KMS-11 (cell line): ENCODE measurements around the gene FRAS1.

Source experiments
- H2AFZ ChIP-seq: fragments of 200-600 bp; sonication (generic); 2 replicates; pipeline ENCODE4 v1.6.1; 2016; ENCODE audit warnings: antibody characterized with exemption, mixed run types, low read depth
- H3K27ac ChIP-seq: fragments of 200-600 bp; sonication (generic); 2 replicates; pipeline ENCODE4 v1.6.1; 2016; ENCODE audit warnings: mild to moderate bottlenecking, mixed run types
- H3K27me3 ChIP-seq: fragments of 200-600 bp; sonication (generic); 2 replicates; pipeline ENCODE4 v1.6.1; 2017; ENCODE audit warnings: mild to moderate bottlenecking, low read depth, mixed run types, moderate library complexity; ENCODE audit not compliant: insufficient read depth
- H3K36me3 ChIP-seq: fragments of 200-600 bp; sonication (generic); 2 replicates; pipeline ENCODE4 v1.6.1; 2017; ENCODE audit warnings: mild to moderate bottlenecking, mixed run types; ENCODE audit not compliant: insufficient read depth
- H3K4me1 ChIP-seq: fragments of 200-600 bp; sonication (generic); 2 replicates; pipeline ENCODE4 v1.6.1; 2016; ENCODE audit warnings: mild to moderate bottlenecking, low read depth, mixed run types; ENCODE audit not compliant: poor library complexity, severe bottlenecking
- H3K4me2 ChIP-seq: fragments of 200-600 bp; sonication (generic); 2 replicates; pipeline ENCODE4 v1.7.0; 2016; ENCODE audit warnings: mild to moderate bottlenecking, mixed run types
- H3K4me3 ChIP-seq: fragments of 200-600 bp; sonication (generic); IDR thresholded peaks from 2 replicates; pipeline ENCODE4 v1.6.1; 2017; ENCODE audit warnings: low read depth, low read length, mixed read lengths; ENCODE audit not compliant: insufficient read depth
- H3K79me2 ChIP-seq: fragments of 200-600 bp; sonication (generic); 2 replicates; pipeline ENCODE4 v1.6.1; 2016; ENCODE audit warnings: low read depth, mixed run types; ENCODE audit not compliant: insufficient read depth
- H3K9ac ChIP-seq: fragments of 200-600 bp; sonication (generic); 2 replicates; pipeline ENCODE4 v1.6.1; 2016; ENCODE audit warnings: mild to moderate bottlenecking, mixed run types
- H4K20me1 ChIP-seq: fragments of 200-600 bp; sonication (generic); 2 replicates; pipeline ENCODE4 v1.6.1; 2016; ENCODE audit warnings: mild to moderate bottlenecking, mixed run types; ENCODE audit not compliant: insufficient read depth
- TF ChIP-seq, protein P1 (sequence below): fragments of 200-600 bp; sonication (generic); conservative IDR thresholded peaks from 2 replicates; pipeline ENCODE4 v1.6.1; 2017; ENCODE audit warnings: low read depth, mild to moderate bottlenecking, antibody characterized with exemption, low read length, moderate library complexity, mixed read lengths

The FRAS1 gene

DNA sequence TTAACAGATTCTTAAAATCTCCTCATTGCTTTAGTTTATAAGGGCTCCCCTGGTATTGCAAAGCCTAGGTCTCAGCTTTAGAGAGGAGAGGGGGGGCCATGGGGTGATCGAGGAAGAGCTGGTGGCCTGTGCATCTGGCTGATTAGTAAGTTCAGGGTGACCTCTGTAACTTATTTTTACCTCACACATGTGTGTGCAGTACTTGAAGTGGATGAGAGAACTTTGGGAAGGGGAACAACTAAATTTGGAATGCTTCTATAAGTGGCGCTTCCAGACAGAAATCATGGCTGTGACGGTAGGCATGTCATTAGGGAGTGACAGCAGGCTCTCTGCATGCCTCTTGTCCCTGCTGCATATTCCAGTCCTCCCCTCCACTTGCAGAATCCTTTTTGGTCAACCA lies 41.9 kb downstream of the FRAS1 start:
- Histone ChIP-seq H3K4me1 (no peaks in the 10 kb centered on the region), H4K20me1 (no peaks in the 10 kb centered on the region), H3K4me2 (no peak overlapping the region), H3K36me3 (no peaks in the 10 kb centered on the region), H3K79me2 (no peaks in the 10 kb centered on the region), H3K27me3 (no peaks in the 10 kb centered on the region), H3K4me3 (no peak overlapping the region), H3K27ac (no peak overlapping the region), H2AFZ (no peak overlapping the region), H3K9ac (no peak overlapping the region)
- TF ChIP-seq, protein P1, sequence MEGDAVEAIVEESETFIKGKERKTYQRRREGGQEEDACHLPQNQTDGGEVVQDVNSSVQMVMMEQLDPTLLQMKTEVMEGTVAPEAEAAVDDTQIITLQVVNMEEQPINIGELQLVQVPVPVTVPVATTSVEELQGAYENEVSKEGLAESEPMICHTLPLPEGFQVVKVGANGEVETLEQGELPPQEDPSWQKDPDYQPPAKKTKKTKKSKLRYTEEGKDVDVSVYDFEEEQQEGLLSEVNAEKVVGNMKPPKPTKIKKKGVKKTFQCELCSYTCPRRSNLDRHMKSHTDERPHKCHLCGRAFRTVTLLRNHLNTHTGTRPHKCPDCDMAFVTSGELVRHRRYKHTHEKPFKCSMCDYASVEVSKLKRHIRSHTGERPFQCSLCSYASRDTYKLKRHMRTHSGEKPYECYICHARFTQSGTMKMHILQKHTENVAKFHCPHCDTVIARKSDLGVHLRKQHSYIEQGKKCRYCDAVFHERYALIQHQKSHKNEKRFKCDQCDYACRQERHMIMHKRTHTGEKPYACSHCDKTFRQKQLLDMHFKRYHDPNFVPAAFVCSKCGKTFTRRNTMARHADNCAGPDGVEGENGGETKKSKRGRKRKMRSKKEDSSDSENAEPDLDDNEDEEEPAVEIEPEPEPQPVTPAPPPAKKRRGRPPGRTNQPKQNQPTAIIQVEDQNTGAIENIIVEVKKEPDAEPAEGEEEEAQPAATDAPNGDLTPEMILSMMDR: no peak

DNA sequence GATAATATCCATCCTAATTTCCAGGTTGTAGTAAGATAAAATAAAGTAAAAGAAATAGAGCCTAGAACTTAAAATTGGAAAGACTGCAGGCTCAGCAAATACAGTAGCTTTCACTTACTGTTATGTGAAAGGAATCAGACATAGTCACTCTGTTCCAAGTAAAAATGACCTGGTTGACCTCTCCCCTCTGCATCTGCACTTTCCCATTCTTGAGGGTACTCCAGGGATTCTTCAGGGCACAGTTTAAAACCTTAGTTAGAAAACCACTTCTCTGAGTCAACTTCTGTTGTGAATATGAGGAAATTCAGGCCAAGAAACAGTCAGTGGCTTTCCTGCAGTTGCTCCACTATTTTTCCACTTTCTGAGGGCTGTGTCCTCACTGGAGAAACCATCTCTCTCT lies 42.9 kb downstream of the FRAS1 start:
- Histone ChIP-seq H3K9ac (no peak overlapping the region), H4K20me1 (no peaks in the 10 kb centered on the region), H3K4me3 (no peak overlapping the region), H3K79me2 (no peaks in the 10 kb centered on the region), H3K4me2 (no peak overlapping the region), H3K27ac (no peak overlapping the region), H2AFZ (no peak overlapping the region), H3K36me3 (no peaks in the 10 kb centered on the region), H3K27me3 (no peaks in the 10 kb centered on the region), H3K4me1 (no peaks in the 10 kb centered on the region)
- TF ChIP-seq, protein P1: no peak

DNA sequence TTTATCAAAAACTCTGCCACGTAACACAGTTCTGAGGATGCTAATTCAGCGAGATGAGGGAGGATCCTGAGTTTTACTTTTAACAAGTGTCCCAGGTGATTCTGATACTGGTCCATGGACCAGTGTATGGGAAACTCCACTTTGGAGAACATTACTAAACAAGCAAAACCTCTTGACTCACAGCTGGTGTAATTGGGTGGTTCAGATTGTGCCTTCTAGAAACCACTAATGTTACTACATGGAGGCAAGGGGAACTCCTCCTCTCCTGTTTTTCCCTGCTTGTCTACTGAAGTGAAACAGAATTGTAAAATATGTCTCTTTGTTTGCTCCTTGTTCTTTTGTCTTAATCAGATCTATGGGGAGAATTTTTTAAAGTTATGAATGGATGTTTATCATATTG lies 62.6 kb downstream of the FRAS1 start:
- Histone ChIP-seq H2AFZ (no peak overlapping the region), H3K27ac (no peak overlapping the region), H3K27me3 (no peaks in the 10 kb centered on the region), H3K4me2 (no peak overlapping the region), H3K79me2 (no peaks in the 10 kb centered on the region), H3K4me1 (no peaks in the 10 kb centered on the region), H3K9ac (no peak overlapping the region), H3K4me3 (no peak overlapping the region), H4K20me1 (no peaks in the 10 kb centered on the region), H3K36me3 (no peaks in the 10 kb centered on the region)
- TF ChIP-seq, protein P1: no peak

DNA sequence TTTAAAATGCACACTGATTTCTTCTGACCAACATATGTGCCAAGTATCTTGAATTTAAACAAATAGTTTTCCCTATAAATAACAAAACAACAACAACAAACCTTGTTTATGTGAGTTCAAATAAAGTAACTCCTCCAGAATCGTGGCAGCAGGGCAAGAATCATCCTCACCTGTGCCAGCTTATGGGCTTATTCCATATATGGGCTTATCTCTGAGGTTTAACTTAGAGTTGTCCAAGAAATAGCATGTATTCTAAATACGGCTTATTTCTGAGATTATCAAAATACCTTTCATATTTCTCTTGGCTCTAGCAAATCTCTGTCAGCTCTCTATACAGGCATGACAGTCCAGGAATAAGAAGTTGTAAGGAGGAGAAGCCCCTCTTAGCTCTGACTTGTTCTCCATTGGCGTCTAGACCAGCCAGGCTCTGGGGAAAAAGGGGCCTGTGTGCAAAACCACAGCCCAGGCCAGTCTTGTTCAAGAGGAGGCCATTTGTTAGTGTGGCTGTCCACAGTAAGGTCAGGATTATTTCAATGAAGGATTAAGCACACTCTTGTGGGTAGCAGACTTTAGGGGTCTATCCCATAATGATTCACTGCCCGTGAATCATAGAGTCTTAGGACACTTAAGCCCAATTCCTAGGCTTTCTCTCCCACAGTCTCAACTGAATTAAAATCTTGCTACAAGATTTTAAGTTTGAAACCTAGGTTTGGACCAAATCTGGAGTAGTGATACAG lies 63.2 kb downstream of the FRAS1 start:
- H3K9ac ChIP-seq: no peak overlapping the region
- no peaks in the 10 kb centered on the region for H3K27me3 ChIP-seq
- TF ChIP-seq, protein P1: no peak
- H4K20me1 ChIP-seq: no peaks in the 10 kb centered on the region
- no peak overlapping the region for H2AFZ ChIP-seq
- H3K79me2 ChIP-seq: no peaks in the 10 kb centered on the region
- no peak overlapping the region for H3K4me3 ChIP-seq
- H3K27ac ChIP-seq: no peak overlapping the region
- H3K36me3 ChIP-seq: no peaks in the 10 kb centered on the region
- no peak overlapping the region for H3K4me2 ChIP-seq
- no peaks in the 10 kb centered on the region for H3K4me1 ChIP-seq
